Measurements from ENCODE around the gene FUBP1.

GRCh38 chr1:77925956-77926355, 52.9 kb downstream of the FUBP1 start:
- TF ChIP-seq CTCF (IDR thresholded peaks at IDR 0.05) (no peak), EZH2 (IDR thresholded peaks at IDR 0.05; ENCODE audit: borderline replicate concordance, insufficient read depth, low read depth, low read length, poor library complexity, severe bottlenecking) (no peak)
